ENCODE measurements around the gene MYOM3. TPM values are rescaled to one million over a fixed set of nuclear protein-coding genes. Genes with fewer than 3 reads are reported as not detected.
A peak's percentile ranks its signal among the peaks of the same experiment; 100 is the strongest.

MYOM3 gene
- total RNA-seq, 1 donor from 2014 or later = 340 TPM

DNA sequence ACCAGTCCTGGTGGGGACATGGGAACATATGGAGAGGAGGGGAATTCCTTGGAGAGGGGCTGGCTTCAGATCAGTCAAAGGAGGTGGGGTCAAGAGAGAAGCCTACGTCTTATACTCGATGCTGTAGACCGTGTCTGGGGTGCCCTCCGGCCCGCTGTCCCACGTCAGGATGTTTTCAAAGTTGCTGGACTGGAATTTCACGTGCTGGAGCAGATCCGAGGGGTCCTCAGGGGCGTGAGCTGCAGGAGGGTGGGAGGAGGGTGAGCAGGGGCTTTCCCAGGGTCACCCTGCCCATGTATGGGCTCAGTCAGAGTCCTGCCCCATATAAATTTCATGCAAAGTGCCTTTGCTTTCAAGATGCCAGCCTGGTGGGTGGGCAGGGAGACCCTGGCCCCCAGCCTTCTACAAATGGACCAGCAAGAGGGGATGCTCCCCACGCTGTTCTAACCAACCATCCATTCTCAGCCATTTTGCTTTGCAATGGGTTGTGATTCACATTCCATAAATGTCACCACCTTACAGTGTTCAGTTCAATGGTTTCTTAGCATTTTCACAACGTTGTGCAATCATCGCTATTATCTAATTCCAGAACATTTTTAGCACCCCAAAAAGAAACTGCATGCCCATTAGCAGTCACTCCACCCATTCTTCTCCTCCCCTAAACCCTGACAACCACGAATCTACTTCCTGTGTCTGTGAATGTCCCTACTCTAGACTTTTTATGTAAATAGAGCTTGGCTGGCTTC is 26.7 kb upstream of the MYOM3 start:
- Histone ChIP-seq H3K4me3 (ENCODE audit: low read length in 3 of 3) (no peak overlapping the region), H3K9ac (ENCODE audit: low read depth in 1 of 3, low read length in 3 of 3) (no peak overlapping the region), H3K36me3 (ENCODE audit: control insufficient read depth in 3 of 3, insufficient read depth in 3 of 3, low read length in 3 of 3) (no peaks in the 10 kb centered on the region), H3K4me1 (ENCODE audit: control insufficient read depth in 3 of 3, insufficient read depth in 3 of 3, low read length in 3 of 3) (peaks cover 0 to 8% (median 7%) of the 10 kb centered on the region in 3 donors), H3K27me3 (ENCODE audit: control insufficient read depth in 3 of 3, insufficient read depth in 3 of 3, low read length in 3 of 3) (no peaks in the 10 kb centered on the region), H3K9me3 (ENCODE audit: control insufficient read depth in 3 of 3, low read length in 3 of 3) (no peaks in the 10 kb centered on the region), H3K27ac (ENCODE audit: low read depth, low read length) (no peak overlapping the region)

DNA sequence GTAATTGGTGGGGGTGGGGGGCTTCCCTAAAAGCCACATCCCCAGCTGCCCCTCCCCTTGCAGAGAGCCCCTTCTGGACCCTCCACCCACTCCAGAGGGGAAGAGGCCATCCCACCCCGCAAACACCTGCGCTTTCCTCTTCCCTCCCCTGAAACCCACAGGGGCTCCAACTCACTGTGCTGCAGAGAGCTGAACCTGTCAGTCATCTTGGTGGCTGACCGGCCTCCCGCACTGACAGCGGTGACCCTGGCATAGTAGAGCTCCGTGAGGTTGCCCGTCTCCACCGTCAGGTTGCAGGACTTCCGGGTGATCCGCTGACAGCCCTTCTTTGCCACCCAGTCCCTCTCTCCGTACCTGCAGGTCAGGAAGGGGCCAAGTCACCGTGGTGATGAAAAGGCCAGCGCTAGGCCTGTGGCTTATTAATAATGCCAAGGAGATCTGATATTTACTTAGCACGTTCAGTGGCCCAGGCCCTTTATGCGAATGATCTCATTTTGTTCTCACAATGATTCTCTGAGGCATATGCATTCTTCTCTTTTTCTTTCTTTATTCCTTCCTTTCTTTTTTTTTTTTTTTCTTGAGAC is 25.1 kb upstream of the MYOM3 start:
- no peaks in the 10 kb centered on the region for H3K4me1 ChIP-seq (ENCODE audit: control insufficient read depth in 3 of 3, insufficient read depth in 3 of 3, low read length in 3 of 3)
- H3K4me3 ChIP-seq (ENCODE audit: low read length in 3 of 3) = no peak overlapping the region
- no peaks in the 10 kb centered on the region for H3K27me3 ChIP-seq (ENCODE audit: control insufficient read depth in 3 of 3, insufficient read depth in 3 of 3, low read length in 3 of 3)
- no peak overlapping the region for H3K27ac ChIP-seq (ENCODE audit: low read depth, low read length)
- no peaks in the 10 kb centered on the region for H3K36me3 ChIP-seq (ENCODE audit: control insufficient read depth in 3 of 3, insufficient read depth in 3 of 3, low read length in 3 of 3)
- H3K9me3 ChIP-seq (ENCODE audit: control insufficient read depth in 3 of 3, low read length in 3 of 3) = no peaks in the 10 kb centered on the region
- no peak overlapping the region for H3K9ac ChIP-seq (ENCODE audit: low read depth in 1 of 3, low read length in 3 of 3)

DNA sequence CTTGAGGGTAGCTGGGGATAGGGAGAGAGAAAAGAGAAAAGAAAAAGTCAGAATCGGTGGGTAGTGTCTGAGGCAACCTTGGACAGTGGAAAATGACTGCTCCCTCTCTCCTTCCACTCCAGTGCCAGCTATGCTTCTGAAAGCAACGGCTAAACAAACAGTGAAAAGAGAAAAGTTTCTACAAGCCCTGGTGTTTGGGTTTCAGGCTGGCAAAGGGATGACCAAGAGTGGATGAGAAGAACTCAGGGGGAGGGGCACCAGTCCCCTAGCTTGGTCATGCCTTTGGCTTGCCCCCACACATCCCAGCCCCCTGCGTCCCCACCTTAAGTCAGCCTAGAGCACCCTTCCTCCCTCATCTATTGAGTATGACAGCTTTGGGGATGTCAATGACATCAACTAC is 22.4 kb upstream of the MYOM3 start:
- H3K27ac ChIP-seq (ENCODE audit: low read depth, low read length) = no peak overlapping the region
- H3K4me3 ChIP-seq (ENCODE audit: low read length in 3 of 3) = no peak overlapping the region
- H3K36me3 ChIP-seq (ENCODE audit: control insufficient read depth in 3 of 3, insufficient read depth in 3 of 3, low read length in 3 of 3) = no peaks in the 10 kb centered on the region
- H3K4me1 ChIP-seq (ENCODE audit: control insufficient read depth in 3 of 3, insufficient read depth in 3 of 3, low read length in 3 of 3) = no peaks in the 10 kb centered on the region
- H3K9me3 ChIP-seq (ENCODE audit: control insufficient read depth in 3 of 3, low read length in 3 of 3) = no peaks in the 10 kb centered on the region
- H3K9ac ChIP-seq (ENCODE audit: low read depth in 1 of 3, low read length in 3 of 3) = no peak overlapping the region
- H3K27me3 ChIP-seq (ENCODE audit: control insufficient read depth in 3 of 3, insufficient read depth in 3 of 3, low read length in 3 of 3) = no peaks in the 10 kb centered on the region

DNA sequence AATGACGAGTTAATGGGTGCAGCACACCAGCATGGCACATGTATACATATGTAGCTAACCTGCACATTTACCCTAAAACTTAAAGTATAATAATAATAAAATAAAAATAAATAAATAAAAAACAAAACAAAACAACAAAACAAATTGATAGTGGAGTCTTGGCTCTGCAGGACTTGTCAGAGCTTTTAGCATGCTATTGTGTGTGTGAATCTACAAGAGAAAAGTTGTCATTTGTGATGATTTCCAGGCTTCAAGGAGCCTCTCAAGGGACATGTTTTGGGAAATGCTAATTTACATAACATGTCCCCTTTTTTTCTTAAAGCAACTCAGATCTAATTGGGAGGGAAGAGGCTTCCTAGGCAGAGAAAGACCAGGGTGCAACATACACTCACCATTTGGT is 21.9 kb upstream of the MYOM3 start:
- Histone ChIP-seq H3K9me3 (ENCODE audit: control insufficient read depth in 3 of 3, low read length in 3 of 3) (no peaks in the 10 kb centered on the region), H3K27me3 (ENCODE audit: control insufficient read depth in 3 of 3, insufficient read depth in 3 of 3, low read length in 3 of 3) (no peaks in the 10 kb centered on the region), H3K36me3 (ENCODE audit: control insufficient read depth in 3 of 3, insufficient read depth in 3 of 3, low read length in 3 of 3) (no peaks in the 10 kb centered on the region), H3K9ac (ENCODE audit: low read depth in 1 of 3, low read length in 3 of 3) (no peak overlapping the region), H3K4me3 (ENCODE audit: low read length in 3 of 3) (no peak overlapping the region), H3K4me1 (ENCODE audit: control insufficient read depth in 3 of 3, insufficient read depth in 3 of 3, low read length in 3 of 3) (no peaks in the 10 kb centered on the region), H3K27ac (ENCODE audit: low read depth, low read length) (no peak overlapping the region)

DNA sequence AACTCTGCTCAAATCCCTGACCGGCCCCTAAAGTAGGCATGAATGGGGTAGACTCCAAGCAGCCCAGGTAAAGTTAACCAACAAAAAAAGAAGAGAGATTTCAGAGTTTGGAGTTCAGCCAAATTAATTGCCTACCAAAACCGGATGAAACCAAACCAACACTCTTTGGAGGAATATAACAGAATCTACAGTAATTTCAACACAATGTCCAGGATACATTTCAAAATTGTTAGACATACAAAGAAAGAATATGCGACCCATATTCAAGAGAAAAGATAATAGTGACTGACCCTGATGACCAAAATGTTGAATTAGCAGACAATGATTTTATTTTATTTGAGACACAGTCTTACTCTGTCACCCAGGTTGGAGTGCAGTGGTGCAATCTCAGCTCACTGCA is 18.4 kb upstream of the MYOM3 start:
- Histone ChIP-seq H3K27ac (ENCODE audit: low read depth, low read length) (no peak overlapping the region), H3K9ac (ENCODE audit: low read depth in 1 of 3, low read length in 3 of 3) (no peak overlapping the region), H3K36me3 (ENCODE audit: control insufficient read depth in 3 of 3, insufficient read depth in 3 of 3, low read length in 3 of 3) (no peaks in the 10 kb centered on the region), H3K27me3 (ENCODE audit: control insufficient read depth in 3 of 3, insufficient read depth in 3 of 3, low read length in 3 of 3) (no peaks in the 10 kb centered on the region), H3K4me3 (ENCODE audit: low read length in 3 of 3) (no peak overlapping the region), H3K9me3 (ENCODE audit: control insufficient read depth in 3 of 3, low read length in 3 of 3) (no peaks in the 10 kb centered on the region), H3K4me1 (ENCODE audit: control insufficient read depth in 3 of 3, insufficient read depth in 3 of 3, low read length in 3 of 3) (peaks cover 11 to 14% (median 12%) of the 10 kb centered on the region in 3 donors)

DNA sequence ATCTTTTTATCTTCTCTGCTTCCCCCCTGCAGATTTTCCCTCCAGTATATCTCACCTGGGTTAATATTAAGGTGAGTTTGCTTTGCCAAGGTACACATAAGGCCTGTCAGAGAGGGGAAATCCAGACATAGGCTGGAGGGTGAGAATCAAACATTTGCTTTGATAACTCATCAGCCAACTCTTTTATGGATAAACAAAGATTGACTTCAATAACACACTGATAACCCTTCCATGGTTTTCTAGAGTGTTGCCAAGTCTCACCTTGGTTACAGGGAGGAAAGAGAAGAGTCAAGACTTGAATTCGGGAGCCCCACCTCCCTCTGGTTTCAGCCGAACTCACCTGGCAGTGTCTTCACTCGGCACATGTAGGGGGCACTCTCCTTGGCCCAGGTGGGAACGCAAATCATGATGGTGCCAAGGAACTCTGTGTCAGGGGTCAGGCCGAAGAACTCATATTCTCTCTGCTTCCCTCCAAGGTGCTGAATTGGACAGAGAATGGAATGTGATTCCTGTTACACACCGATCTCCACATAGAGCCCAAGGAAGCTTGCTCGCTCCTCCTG is 15.9 kb upstream of the MYOM3 start:
- Histone ChIP-seq H3K4me3 (ENCODE audit: low read length in 3 of 3) (no peak overlapping the region), H3K4me1 (ENCODE audit: control insufficient read depth in 3 of 3, insufficient read depth in 3 of 3, low read length in 3 of 3) (peaks cover 12 to 17% (median 14%) of the 10 kb centered on the region in 3 donors), H3K36me3 (ENCODE audit: control insufficient read depth in 3 of 3, insufficient read depth in 3 of 3, low read length in 3 of 3) (no peaks in the 10 kb centered on the region), H3K27me3 (ENCODE audit: control insufficient read depth in 3 of 3, insufficient read depth in 3 of 3, low read length in 3 of 3) (no peaks in the 10 kb centered on the region), H3K9ac (ENCODE audit: low read depth in 1 of 3, low read length in 3 of 3) (no peak overlapping the region), H3K27ac (ENCODE audit: low read depth, low read length) (no peak overlapping the region), H3K9me3 (ENCODE audit: control insufficient read depth in 3 of 3, low read length in 3 of 3) (no peaks in the 10 kb centered on the region)

DNA sequence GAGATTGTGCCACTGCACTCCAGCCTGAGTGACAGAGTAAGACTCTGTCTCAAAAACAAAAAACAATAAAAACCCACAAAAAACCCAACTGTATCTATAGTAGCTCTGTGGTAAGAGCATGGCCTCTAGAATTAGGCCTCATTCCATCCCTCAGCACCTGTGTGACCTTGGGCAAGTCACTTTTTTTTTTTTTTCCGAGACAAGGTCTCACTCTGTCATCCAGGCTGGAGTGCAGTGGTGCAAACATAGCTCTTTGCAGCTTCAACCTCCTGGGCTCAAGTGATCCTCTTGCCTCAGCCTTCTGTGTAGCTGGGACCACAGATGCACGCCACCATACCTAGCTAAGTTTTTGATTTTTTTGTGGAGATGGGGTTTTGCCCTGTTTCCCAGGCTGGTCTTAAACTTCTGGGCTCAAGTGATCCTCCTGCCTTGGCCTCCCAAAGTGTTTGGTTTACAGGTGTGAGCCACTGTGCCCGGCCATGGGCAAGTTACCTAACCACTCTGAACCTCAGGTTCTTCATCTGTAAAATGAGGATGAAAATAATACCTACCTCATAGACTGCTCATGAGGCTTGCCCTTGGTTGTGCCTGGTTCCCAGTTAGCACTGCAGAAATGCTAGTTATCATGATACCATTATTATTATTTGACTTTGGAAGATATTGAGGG is 15.3 kb upstream of the MYOM3 start:
- Histone ChIP-seq H3K27ac (ENCODE audit: low read depth, low read length) (peak overlapping the region; percentile 76), H3K9ac (ENCODE audit: low read depth in 1 of 3, low read length in 3 of 3) (no peak overlapping the region), H3K27me3 (ENCODE audit: control insufficient read depth in 3 of 3, insufficient read depth in 3 of 3, low read length in 3 of 3) (no peaks in the 10 kb centered on the region), H3K4me3 (ENCODE audit: low read length in 3 of 3) (no peak overlapping the region), H3K36me3 (ENCODE audit: control insufficient read depth in 3 of 3, insufficient read depth in 3 of 3, low read length in 3 of 3) (no peaks in the 10 kb centered on the region), H3K9me3 (ENCODE audit: control insufficient read depth in 3 of 3, low read length in 3 of 3) (no peaks in the 10 kb centered on the region), H3K4me1 (ENCODE audit: control insufficient read depth in 3 of 3, insufficient read depth in 3 of 3, low read length in 3 of 3) (peaks cover 12 to 17% (median 14%) of the 10 kb centered on the region in 3 donors)

DNA sequence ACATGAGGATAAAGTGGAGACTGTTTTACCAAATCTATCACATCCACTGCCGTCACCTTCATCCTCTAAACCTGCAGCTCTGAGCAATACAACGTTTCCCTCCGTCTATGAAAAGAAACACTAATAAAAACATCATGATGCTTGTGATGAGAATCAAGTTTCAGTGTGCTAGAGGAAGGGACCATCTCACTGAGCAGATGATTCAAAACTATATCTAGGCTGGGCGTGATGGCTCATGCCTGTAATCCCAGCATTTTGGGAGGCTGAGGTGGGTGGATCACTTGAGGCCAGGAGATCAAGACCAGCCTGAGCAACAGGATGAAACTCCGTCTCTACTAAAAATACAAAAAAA is 14.7 kb upstream of the MYOM3 start:
- Histone ChIP-seq H3K9me3 (ENCODE audit: control insufficient read depth in 3 of 3, low read length in 3 of 3) (no peaks in the 10 kb centered on the region), H3K27ac (ENCODE audit: low read depth, low read length) (peak overlapping the region; percentile 76), H3K4me3 (ENCODE audit: low read length in 3 of 3) (peak overlapping the region in 2 of 3 donors; percentile 2 to 41), H3K4me1 (ENCODE audit: control insufficient read depth in 3 of 3, insufficient read depth in 3 of 3, low read length in 3 of 3) (peaks cover 12 to 17% (median 14%) of the 10 kb centered on the region in 3 donors), H3K27me3 (ENCODE audit: control insufficient read depth in 3 of 3, insufficient read depth in 3 of 3, low read length in 3 of 3) (no peaks in the 10 kb centered on the region), H3K9ac (ENCODE audit: low read depth in 1 of 3, low read length in 3 of 3) (peak overlapping the region in 1 of 3 donors; percentile 60), H3K36me3 (ENCODE audit: control insufficient read depth in 3 of 3, insufficient read depth in 3 of 3, low read length in 3 of 3) (no peaks in the 10 kb centered on the region)

DNA sequence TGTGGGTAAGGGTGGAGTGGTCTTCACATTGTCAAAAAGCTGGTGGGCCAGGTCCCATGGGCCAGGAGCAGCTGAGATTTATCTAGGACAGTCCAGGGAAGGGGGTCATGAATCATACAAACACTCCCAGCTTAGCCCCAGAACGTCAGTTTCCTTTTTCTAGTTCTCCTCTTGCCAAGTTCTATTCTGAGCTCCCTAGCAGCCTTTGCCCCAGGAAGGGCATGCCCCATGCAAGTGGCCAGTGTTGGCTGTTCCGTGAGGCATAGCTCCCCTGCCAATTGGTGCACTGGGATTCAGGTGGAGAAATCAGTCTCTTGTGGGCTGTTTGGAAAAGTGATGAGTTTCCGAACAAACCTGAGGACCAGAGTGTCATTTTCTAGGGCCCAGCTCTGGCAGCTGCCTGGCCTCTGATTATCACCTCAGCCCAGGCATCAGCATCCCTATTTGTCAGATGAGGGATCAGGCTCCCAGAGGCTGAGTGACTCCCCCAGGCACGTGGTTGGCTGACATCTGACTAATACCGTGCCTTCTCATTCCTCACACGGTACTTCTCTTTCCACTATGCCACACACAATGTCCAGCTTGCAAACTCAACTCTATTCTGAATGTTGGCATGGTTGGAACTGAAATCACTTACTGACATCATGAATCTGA is 14.2 kb upstream of the MYOM3 start:
- H3K9ac ChIP-seq (ENCODE audit: low read depth in 1 of 3, low read length in 3 of 3) = peak overlapping the region; percentile 23 to 61 (median 60)
- no peaks in the 10 kb centered on the region for H3K36me3 ChIP-seq (ENCODE audit: control insufficient read depth in 3 of 3, insufficient read depth in 3 of 3, low read length in 3 of 3)
- no peaks in the 10 kb centered on the region for H3K9me3 ChIP-seq (ENCODE audit: control insufficient read depth in 3 of 3, low read length in 3 of 3)
- H3K27me3 ChIP-seq (ENCODE audit: control insufficient read depth in 3 of 3, insufficient read depth in 3 of 3, low read length in 3 of 3) = no peaks in the 10 kb centered on the region
- peaks cover 12 to 17% (median 14%) of the 10 kb centered on the region in 3 donors for H3K4me1 ChIP-seq (ENCODE audit: control insufficient read depth in 3 of 3, insufficient read depth in 3 of 3, low read length in 3 of 3)
- H3K27ac ChIP-seq (ENCODE audit: low read depth, low read length) = peak overlapping the region; percentile 76
- peak overlapping the region; percentile 2 to 41 (median 2) for H3K4me3 ChIP-seq (ENCODE audit: low read length in 3 of 3)

Measured in skeletal muscle tissue (tissue), 4 donors.